D721Med (cell line): ENCODE data around the gene NT5DC1.

Source experiments
- DNase-seq: peaks from one replicate; pipeline ENCODE4 v3.0.0; 2011; ENCODE audit warnings: low spot score; ENCODE audit not compliant: insufficient read length
- FAIRE-seq: peaks from 2 replicates; lab custom pipeline; 2011; peaks lifted over from hg19 to GRCh38; lab: Jason Lieb, UNC
- TF ChIP-seq, protein P1 (sequence below): IDR thresholded peaks from 2 replicates; pipeline ENCODE4 v1.5.1; 2012; ENCODE audit warnings: mild to moderate bottlenecking, control low read depth; ENCODE audit not compliant: insufficient read depth; ENCODE audit errors: missing control alignments

The NT5DC1 gene

DNA sequence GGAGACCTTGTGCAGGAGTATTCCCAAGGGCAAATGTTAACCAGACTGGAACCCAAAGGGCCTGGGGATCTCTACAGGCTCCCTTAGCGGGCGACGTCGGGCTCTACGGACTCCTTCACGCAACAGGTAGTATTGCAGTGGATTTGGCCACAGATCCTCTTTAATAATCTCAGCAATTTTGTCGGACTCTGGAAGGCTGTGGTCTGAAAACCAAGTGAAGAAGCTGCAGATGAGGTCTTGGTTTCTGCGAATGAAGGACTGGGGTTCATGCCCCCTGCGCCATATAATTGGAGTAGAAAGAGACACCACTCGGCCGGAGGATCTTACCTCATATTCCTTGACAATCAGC lies 177.8 kb downstream of the NT5DC1 start:
- FAIRE-seq, result no peak
- TF ChIP-seq, protein P1, sequence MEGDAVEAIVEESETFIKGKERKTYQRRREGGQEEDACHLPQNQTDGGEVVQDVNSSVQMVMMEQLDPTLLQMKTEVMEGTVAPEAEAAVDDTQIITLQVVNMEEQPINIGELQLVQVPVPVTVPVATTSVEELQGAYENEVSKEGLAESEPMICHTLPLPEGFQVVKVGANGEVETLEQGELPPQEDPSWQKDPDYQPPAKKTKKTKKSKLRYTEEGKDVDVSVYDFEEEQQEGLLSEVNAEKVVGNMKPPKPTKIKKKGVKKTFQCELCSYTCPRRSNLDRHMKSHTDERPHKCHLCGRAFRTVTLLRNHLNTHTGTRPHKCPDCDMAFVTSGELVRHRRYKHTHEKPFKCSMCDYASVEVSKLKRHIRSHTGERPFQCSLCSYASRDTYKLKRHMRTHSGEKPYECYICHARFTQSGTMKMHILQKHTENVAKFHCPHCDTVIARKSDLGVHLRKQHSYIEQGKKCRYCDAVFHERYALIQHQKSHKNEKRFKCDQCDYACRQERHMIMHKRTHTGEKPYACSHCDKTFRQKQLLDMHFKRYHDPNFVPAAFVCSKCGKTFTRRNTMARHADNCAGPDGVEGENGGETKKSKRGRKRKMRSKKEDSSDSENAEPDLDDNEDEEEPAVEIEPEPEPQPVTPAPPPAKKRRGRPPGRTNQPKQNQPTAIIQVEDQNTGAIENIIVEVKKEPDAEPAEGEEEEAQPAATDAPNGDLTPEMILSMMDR, result no peak

DNA sequence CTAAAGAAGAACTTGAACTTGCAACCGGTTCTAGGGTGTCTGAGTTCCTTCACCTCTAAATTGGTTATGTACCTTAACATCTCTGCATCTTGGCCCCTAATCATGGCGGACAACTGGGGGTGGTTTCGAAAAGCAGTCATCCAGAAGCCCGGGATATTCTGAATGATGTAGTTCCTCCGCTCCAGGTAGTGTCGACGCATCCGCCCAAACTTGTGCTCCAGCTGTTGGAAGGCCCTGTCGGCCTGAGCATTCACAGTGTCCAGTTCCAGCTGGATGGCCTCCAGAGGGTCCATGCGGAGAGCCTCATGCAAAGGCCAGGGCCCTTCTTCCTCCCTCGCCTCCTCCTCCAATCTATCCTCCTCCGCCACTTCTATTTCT lies 178.2 kb downstream of the NT5DC1 start:
- no peak for DNase-seq
- no peak for FAIRE-seq
- TF ChIP-seq, protein P1, result no peak

More for the DNA sequence above, 177.8 kb downstream of the NT5DC1 start:
- DNase-seq, result no peak

DNA sequence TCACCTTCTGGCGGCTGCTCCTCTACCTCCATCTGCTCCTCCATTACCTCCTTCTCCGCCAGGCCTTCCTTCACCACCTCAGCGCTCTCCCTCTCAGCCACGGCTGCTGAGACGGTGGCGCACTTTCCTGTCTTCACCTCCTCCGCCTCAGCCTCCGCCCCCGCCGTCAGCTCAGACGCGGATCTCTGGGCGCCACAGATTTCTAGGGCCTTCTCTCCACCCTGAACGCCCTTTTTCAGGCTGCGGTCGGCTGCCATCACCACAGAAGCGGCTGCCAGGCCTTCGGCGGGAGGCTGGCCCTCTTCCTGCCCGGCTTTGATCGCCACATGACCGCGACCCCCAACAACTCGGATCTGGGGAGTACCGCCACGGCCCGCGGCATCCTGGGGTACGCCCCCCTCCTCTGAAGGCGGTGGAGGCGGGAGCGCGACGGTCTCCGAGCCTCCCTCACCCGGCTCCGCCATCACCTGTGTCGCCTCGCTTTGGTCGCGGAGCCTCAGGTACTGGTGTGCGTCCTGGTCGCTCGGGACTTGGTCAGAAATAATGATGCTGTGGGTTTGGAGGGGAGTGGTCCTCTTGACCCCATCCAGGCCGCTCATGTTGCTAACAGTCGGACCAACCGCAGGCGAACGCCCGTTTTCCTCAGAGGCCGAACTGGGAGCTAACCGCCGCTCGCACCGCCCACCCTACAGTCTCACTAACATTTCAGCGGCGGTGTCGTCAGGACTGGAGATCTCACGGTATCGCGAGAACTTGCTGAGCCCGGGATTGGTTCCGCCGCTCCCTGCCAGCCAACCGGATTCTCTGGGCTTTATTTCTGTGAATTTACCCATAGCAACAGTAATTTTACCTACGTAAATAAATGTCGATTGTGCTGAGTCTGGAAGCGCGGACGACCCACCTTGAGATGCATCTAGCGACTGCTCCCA lies 178.8 kb downstream of the NT5DC1 start, which contains the start of gene TSPYL1:
Gene TSPYL1 (minus strand): TSS at position 699 of the 929 bp plus-strand sequence. CDS start 100 bp downstream, at position 599.
- FAIRE-seq, result no peak
- peak; percentile 50 for DNase-seq
- TF ChIP-seq, protein P1, result no peak

DNA sequence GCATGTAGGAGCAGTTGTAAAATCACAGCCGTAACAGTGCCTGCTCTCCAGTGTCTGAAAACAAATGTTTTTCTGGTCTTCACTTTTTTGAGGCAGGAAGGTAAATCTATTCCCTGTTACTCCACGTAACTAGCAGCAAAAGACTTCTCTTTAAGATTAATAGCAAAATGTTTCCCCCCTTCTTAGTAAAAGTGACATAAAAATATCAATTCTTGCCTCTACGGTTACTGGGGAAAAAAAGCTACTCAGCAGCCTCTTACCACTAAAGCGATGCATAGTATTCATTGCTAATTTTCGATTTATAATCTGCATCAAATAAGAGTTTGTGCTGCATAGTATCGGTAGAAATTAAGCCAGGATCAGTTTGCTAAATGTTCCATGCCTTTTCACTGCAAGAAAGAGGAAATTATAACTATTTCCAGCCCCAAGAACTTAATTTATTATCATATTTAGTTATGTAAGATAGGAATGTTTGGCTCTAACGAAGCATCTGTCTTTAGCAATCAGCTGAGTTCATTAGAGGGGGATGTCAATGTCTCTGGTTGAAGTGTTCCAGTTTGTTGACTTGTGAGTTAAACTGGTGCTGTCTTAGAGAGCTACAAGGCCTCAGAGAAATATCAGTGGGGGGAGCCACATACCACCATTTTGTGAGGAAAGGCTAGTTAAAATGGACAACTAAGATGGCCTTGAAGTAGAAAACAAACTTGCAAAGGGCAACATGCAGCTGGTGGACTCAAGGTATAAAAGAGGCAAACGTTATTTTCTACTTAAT lies 179.7 kb downstream of the NT5DC1 start:
- DNase-seq, result no peak
- FAIRE-seq, result no peak
- TF ChIP-seq, protein P1, result no peak

DNA sequence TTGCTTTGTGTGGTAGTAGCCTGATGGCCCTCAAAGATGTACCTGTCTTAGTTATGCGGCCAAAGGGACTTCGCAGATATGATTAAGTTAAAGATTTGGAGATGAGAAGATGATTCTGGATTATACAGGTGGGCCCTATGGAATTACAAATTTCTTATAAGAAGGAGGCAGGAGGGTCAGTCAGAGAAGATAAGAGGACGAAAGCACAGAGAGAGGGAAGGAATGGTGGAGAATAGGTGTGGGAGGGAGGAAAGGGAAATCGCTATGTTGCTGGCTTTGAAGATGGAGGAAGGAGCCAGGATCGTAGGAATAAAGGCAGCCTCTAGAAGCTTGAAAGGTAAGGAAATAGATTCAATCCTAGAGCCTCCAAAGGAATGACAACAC lies 180.3 kb downstream of the NT5DC1 start:
- DNase-seq, result no peak
- no peak for FAIRE-seq
- TF ChIP-seq, protein P1, result no peak

DNA sequence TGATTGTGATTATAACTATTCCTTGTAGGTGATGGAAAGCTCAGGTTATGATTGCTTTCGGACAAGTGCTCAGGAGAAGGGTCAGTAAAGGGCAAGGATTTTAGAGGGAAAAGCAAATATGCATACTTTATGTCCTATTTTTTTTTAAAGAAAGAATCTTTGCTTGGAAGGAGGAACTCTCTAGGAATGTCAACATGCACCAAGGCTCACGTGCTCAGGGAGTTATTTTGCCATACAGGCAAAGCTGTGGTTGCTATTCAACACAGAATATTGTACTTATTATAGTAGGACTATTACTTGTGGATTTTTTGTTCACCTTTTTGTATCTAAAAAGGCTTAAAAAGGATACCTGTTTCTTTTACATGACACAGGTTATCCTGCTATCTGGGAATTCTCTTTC lies 182.0 kb downstream of the NT5DC1 start:
- TF ChIP-seq, protein P1, result no peak
- FAIRE-seq (no peak), DNase-seq (no peak)
